Measurements from ENCODE around the gene CENPX.
A peak's percentile ranks its signal among the peaks of the same experiment; 100 is the strongest.

GRCh38 chr17:82003411-82004381 is 19.0 kb downstream of the CENPX start:
- TF ChIP-seq CTCF (IDR thresholded peaks at IDR 0.05 in 8 of 11, conservative IDR thresholded peaks at IDR 0.05 in 3 of 11) (no peak), POLR2AphosphoS5 (IDR thresholded peaks at IDR 0.05) (peak in 1 of 3 donors; percentile 33), POLR2A (IDR thresholded peaks at IDR 0.05) (no peak)
